ENCODE measurements around the gene SORT1.

- TF ChIP-seq SIN3A (conservative IDR thresholded peaks at IDR 0.05 in 1 of 2, IDR thresholded peaks at IDR 0.05 in 1 of 2; ENCODE audit: low read depth in 1 of 2, low read length in 2 of 2) (no peak), USF2 (IDR thresholded peaks at IDR 0.05; ENCODE audit: low read length) (no peak), POLR2A (IDR thresholded peaks at IDR 0.05; ENCODE audit: control extremely low read depth in 1 of 2, low read depth in 2 of 2, low read length in 2 of 2) (no peak), POLR2AphosphoS5 (IDR thresholded peaks at IDR 0.05; ENCODE audit: low read depth, low read length) (no peak), JUN (IDR thresholded peaks at IDR 0.05; ENCODE audit: low read depth, low read length) (no peak), BACH1 (IDR thresholded peaks at IDR 0.05; ENCODE audit: low read length) (no peak), CTCF (IDR thresholded peaks at IDR 0.05; ENCODE audit: control extremely low read depth in 1 of 3, insufficient read depth in 1 of 3, low read depth in 1 of 3, low read length in 3 of 3) (no peak)
- TF ChIP-seq, protein P1, sequence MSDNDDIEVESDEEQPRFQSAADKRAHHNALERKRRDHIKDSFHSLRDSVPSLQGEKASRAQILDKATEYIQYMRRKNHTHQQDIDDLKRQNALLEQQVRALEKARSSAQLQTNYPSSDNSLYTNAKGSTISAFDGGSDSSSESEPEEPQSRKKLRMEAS (IDR thresholded peaks at IDR 0.05) = no peak
Observed at GRCh38 chr1:109423498-109423897, 25.8 kb upstream of the SORT1 start.
